Testis (tissue), 2 donors: ENCODE results near the gene RSPH9.

Experiments used
- POLR2A ChIP-seq: fragments of 450-650 bp; IDR thresholded peaks from one replicate; pipeline ENCODE4 v1.6.1; 2017; ENCODE audit warnings: antibody characterized with exemption, mild to moderate bottlenecking, moderate library complexity
- TF ChIP-seq, protein P1 (sequence below), 3 experiments: fragments of 450-650 bp in 2 of 3; fragments of 200-600 bp in 1 of 3; sonication (generic) in 1 of 3; IDR thresholded peaks; one replicate each; pipeline ENCODE4 v1.5.1; 2016 to 2019; ENCODE audit warnings: antibody characterized with exemption in 3 of 3, mild to moderate bottlenecking in 2 of 3, moderate library complexity in 1 of 3

DNA sequence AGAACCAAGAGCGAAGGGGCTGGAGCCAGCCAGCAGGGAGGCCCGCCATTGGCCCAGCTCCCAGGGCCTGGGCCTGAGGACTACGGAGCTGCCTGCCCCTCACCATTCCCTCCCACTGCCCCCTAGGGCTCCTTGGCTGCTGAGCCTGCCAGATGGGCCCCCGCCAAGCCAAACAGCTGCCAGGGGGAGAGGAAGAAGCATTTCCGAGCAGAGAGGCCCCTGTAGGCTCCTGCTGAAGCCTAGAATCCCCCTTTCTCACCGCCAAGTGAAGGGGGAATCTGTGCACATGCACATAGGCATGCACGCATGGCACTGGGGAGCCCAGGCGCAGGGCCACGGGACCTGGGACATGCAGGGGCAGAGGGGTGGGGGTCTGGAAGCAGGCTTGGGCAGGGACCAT lies 71.3 kb downstream of the RSPH9 start:
- TF ChIP-seq, protein P1, sequence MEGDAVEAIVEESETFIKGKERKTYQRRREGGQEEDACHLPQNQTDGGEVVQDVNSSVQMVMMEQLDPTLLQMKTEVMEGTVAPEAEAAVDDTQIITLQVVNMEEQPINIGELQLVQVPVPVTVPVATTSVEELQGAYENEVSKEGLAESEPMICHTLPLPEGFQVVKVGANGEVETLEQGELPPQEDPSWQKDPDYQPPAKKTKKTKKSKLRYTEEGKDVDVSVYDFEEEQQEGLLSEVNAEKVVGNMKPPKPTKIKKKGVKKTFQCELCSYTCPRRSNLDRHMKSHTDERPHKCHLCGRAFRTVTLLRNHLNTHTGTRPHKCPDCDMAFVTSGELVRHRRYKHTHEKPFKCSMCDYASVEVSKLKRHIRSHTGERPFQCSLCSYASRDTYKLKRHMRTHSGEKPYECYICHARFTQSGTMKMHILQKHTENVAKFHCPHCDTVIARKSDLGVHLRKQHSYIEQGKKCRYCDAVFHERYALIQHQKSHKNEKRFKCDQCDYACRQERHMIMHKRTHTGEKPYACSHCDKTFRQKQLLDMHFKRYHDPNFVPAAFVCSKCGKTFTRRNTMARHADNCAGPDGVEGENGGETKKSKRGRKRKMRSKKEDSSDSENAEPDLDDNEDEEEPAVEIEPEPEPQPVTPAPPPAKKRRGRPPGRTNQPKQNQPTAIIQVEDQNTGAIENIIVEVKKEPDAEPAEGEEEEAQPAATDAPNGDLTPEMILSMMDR (IDR thresholded peaks at IDR 0.05): no peak
- no peak for TF ChIP-seq POLR2A
